Measurements from ENCODE around the gene TMX3.
A peak's percentile ranks its signal among the peaks of the same experiment; 100 is the strongest.

Gene TMX3, protein sequence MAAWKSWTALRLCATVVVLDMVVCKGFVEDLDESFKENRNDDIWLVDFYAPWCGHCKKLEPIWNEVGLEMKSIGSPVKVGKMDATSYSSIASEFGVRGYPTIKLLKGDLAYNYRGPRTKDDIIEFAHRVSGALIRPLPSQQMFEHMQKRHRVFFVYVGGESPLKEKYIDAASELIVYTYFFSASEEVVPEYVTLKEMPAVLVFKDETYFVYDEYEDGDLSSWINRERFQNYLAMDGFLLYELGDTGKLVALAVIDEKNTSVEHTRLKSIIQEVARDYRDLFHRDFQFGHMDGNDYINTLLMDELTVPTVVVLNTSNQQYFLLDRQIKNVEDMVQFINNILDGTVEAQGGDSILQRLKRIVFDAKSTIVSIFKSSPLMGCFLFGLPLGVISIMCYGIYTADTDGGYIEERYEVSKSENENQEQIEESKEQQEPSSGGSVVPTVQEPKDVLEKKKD

DNA sequence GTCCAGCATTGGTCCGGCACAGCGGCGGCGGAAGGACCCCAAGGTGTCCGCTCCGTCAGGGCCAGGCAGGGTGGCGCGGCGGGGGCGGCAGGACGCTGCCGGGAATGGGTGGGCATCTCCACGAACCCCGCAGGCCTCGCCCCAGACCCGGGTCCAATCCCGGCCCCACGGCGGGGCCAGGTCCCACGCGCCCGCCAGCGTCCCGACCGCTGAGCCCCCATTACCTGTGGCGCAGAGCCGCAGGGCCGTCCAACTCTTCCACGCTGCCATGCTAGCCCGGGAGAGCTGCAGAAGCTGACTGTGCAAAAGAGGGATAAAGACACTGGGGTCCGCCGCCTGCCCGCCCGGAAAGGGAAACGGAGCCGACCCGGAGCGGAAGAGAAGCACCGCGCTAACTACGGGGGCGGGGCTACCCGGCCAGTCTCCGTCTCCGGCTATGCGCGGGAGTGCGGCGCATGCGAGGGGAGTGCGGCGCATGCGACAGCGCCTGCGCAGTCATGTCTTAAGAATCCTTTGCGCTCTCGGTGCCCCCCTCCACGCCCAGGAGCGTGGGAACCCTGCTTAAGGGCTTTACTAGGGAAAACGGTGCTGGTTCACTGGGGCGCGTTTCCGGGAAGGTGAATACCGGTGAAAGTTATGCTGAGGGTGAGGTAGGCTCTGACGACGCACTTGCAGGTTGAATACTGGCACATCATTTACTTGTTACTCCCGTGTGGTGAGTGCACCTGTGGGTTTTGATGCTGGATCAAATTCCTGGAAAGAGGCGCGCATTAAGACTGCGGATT is at the start of gene TMX3:
TSS of gene TMX3 (minus strand) at position 397 of the 785 bp plus-strand sequence. CDS start at position 270, 127 bp downstream.
- DNase-seq = peak; percentile 95

DNA sequence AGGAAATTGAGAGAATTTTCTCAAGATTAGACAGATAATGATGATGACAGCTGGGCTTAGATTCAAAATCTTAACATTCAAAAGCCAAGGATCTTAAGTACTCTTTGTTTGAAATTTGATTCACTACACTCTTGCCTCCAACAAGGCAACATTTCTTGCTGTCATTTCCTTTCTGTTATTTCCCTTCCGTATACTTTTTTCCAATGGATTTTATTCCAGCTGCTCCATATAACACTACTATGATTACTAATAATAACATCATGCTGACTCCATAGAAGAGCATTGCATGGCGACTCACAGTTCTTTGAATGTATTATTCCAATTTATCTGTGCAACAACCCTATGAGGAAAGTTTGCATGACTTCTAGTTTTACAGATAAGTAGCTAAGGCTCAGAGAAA is 49.1 kb upstream of the TMX3 start:
- DNase-seq = no peak

DNA sequence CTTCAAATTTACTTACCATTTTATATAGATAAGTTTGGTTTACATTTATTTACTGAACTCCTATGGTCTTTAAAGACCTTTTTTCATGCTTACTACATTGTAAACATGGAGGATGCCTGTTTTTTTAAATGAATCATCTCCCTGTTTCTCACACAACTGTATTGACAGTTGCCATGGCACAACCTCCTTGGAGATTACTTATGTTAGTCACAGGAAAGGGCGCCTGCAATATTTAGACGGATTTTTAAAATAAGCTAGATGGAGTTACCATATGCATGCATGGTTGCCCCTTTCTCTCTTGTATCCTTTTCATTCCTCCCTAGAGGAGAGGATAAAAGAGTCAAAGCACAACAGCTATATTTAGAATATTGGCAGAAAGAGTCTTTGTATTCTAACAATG is 48.2 kb upstream of the TMX3 start:
- DNase-seq = no peak

DNA sequence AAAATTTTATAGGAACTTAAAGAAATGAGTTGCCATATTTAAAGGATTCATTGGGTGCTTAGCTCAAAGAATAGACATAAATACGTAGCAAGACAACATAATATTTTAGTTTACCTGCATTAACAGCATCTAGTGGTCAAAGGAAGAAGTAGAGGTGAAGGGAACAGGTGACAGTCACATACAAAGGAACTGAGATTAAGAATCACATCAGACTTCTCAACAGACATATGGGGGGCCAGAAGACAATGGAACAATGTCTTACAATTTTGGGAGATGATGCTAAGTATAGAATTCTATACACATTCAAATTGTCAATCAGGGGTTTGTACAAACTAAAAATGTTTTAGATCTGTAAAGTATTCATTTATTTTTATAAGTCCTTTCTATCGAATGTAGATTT is 44.4 kb upstream of the TMX3 start:
- DNase-seq = no peak

DNA sequence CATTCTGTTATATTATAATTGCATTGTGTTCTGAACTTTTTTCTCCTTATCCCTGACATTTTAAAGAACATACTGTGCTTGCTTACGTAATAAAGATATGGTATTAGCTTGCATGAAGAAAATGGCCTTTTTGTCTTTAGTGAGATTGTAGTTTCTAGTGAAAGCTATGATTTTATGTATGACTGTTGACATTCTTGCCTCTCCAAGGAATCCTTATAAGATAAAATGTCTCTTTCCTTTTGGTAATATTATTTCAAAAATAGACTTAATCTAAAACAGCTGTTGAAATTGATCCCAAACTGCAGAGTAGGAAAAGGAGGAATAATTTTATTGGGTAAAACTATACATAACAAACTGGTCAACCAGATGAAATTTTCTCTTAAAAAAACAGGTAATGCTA is 42.2 kb upstream of the TMX3 start:
- no peak for DNase-seq

DNA sequence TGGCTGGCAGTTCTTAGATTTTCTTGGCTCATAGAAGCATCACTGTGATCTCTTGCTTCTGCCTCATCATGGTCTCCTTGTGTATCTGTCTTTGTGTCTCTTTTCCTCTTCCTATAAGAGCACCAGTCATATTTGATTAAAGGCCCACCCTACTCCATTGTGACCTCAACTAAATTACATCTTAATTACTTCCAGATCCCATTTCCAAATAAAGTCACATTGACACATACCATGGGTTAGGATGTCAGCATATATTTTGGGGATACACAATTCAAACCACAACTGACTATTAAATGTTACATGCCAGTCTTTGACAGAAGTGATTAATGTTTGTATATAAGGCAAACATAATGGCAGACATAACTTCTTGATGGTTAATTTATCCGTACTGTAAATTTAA is 27.3 kb upstream of the TMX3 start:
- no peak for DNase-seq

DNA sequence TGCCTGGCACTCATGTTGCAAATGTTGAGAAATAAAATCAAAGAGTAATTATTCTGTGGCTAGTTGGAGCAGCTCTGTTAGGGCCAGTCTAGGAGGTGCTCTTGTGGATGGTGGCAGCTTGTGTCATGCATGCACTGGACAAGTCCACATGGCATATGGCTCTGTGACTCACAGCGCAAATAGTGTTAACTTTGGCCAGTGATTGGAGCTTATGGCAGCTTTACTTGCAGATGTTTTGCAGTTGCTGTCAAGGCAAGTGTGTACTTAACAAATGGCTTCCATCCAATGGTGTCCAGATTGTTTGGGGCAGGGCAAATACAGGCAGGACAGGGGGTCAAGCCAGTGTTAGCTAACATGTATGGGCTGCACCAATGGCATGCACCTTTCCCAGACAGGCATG is 26.1 kb upstream of the TMX3 start:
- no peak for DNase-seq

DNA sequence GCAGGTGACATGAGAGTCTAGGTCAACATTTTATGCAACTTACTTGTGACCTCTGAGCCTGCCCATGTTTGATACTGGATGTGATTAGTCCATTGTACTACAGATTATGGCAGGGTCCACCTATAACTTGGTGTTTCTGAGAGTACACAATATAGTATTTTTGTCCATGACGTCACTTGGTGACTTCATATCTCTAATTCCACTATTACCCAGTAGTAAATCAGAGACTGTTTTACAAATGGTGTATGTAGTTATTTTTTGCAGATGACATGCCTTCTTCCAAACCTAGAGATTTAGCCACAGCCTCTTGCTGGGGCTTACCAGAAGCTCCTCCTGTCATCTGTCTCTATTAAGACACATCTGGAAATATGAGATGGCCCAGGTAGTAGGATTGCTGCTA is 24.6 kb upstream of the TMX3 start:
- DNase-seq = no peak

DNA sequence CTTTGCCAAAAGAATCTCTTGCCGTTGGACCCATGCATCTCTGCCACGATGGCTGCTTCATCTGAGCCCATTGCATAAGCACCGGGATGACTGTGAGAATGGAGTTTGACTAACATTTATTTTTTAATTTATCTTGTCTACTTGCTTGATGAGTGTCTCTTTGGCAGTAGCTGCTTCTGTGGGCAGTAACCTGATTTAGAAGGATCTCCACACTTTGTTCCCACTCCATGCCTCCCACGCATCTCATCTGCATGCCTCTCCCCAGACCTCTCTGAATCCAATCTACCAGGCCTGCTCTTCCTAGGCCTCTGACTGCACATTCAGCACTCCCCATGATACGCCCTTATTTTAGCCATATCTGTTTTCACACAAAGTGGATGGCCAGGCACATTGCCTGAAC is 23.7 kb upstream of the TMX3 start:
- DNase-seq = no peak

DNA sequence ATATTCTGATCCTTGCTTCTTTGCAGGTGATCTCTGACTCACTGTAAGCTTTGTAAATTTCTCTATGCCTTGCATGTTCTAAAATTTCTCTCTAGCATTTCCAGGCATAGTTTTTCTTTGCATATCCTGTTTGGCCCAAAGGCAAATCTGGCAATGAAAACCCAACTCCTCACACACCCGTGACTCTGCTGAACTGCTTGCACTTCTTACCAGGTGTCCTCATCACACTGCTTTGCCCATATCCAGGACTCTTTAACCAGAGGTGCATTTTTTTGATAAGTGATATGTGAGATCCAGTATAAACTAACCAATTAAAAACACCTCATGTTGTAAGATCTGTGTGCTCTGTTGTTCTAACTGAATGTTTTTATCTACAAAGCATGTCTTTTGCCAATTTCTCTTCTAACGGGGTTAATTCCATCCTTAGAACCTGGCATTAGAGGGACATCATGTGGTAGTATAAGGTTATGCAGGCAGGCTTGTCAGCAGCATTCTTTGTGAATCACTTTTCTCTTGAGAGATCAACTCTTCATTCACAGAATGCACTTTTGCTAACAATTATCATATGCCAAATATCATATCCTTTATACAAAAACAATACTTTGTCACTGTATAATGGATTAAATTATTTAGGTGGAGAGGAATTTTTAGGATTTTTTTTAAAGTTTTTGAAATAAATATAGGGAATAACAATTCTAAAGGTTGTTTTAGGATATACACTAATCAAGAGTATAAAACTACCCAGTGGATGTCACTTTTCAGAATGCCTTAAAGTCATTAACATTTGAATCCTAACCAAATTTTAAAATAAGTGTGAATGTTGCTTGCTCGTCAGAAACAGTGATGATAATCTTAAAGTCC is 20.8 kb upstream of the TMX3 start:
- peak; percentile 53 for DNase-seq

DNA sequence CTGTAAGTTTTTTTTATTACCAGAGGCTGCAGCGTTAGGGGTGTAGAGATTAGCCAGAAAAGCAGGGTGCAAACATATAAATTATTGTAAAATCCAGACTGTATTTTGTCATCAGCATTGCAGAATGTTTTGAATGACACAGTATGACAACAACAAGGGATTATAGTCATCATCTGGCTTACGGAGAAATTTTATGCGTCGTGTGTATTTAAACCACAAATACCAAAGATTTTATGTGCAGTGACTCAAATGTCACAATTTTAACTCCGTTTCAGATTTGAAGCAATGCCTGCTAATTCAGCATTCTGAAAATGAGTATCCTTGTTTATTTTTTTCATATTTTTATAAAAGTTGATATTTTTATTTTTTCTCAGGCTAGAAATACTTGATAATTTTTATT is 19.4 kb upstream of the TMX3 start:
- peak; percentile 4 for DNase-seq

DNA sequence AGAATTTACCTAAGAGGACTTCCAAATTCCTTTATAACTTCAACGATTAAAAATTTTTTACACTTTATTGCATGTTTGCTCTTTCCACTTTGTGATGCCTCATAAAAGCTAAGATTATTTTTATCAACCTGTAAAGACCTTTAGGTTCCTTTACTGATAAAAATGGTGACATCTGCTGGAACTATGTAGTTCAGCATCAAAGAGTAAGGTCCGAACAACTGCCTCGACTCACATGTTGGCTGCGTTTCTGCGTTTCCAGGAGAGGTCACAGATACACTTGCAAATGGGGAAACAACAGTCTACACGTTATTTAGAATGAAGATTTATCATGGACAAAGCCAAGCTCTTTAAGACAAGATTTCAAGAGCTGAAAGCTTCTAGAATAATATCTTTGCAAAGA is 18.8 kb upstream of the TMX3 start:
- DNase-seq = no peak

DNA sequence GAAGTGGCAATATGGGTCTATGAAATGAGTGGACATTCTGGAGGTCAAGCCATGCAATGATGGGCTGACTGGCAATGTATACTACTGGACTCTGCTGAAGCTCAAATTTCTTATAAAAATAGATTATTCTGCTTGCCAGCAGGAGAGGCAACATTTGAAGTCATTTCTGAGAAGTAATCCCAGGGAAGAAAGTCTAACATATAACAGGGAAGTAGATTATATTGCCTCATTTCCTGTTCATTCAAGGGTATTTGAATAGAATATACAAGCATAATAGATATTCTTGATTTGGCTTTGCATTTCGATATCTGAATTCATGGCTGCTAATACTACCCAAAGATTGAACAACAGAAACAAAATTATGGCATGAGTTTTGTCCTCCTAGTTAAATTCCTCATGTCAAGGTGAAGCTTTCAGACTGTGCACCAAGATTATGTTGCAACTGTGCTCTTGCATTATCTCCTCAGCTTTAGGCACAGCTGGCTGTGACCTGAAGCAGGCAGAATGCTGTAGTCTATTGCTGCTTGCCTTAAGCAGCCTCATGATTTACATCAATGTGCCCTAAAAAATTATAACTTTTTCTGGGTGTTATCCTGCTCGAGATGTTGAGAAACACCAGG is 13.3 kb upstream of the TMX3 start:
- DNase-seq = peak; percentile 54

DNA sequence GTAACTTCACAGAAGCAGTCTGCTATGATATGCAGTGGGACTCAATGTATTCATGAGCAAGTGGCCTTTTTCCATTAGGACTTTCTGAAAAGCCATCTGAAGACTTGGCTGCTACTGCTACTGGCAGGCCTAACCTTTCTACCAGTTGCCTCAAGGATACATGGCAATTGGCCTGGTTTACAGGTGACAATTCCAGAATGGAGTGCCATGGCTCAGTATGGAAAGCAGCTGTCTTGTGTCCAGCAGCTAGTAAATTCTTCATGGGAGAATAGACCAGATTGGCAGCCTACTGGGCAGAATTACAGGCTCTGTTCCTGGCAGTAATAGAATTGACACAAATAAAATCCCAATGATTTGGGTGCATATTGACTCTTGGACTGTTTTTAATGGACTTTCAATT is 12.6 kb upstream of the TMX3 start:
- no peak for DNase-seq

DNA sequence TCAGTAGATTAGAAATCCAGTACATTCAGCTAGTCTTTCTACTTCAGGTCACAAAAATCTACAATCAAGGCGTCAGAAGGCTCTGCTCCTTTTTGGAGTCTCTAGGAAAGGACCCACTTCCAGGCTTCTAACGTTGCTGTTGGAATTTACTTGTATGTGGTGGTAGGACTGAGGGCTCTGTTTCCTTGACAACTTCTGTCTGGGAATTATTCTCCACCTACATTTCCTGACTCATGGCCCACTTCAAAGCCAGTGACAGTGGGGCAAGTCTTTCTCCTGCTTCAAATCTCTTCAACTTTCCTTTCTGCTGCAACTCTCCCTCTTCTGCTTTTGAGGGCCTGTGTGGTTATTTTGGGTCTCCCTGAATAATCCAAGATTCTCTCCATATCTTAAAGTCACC is 10.4 kb upstream of the TMX3 start:
- DNase-seq = peak; percentile 21

DNA sequence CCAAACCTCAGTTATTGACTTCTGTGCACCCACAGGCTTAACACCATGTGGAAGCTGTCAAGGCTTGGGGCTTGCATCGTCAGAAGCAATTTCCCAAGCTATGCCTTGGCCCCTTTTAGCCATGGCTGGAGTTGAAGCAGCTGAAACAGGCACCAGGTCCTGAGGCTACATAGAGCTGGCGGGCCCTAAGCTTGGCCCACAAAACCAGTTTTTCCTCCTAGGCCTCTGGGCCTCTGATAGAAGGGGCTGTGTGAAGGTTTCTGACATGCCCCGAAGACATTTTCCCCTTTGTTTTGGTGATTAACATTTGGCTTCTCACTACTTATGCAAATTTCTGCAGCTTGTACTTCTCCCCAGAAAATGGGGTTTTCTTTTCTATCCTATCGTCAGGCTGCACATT is 9.1 kb upstream of the TMX3 start:
- no peak for DNase-seq

DNA sequence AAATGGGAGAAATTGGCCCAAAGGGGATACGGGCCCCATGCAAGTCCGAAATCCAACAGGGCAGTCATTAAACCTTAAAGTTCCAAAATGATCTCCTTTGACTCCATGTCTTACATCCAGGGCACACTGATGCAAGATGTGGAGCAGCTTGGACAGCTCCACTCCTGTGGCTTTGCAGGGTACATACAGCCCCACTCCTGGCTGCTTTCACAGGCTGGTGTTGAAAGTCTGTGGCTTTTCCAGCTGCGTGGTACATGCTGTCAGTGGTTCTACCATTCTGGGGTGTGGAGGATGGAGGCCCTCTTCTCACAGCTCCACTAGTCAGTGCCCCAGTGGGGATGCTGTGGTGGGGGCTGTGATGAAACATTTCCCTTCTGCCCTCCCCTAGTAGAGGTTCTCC is 8.6 kb upstream of the TMX3 start:
- no peak for DNase-seq

DNA sequence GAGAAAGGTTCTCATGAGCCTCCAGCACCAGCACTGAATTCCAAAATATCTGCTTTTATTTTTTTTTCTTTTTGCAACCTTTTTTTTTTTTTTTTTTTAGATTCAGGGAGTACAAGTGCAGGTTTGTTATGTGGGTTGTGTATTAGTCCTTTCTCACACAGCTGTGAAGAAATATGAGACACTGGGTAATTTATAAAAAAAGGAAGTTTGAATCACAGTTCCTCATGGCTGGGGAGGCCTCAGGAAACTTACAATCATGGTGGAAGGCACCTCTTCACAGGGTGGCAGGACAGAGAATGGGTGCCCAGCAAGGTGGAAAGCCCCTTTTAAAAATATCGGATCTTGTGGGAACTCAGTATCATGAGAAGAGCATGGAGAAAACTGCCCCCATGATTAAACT is 7.9 kb upstream of the TMX3 start:
- DNase-seq = peak; percentile 48

DNA sequence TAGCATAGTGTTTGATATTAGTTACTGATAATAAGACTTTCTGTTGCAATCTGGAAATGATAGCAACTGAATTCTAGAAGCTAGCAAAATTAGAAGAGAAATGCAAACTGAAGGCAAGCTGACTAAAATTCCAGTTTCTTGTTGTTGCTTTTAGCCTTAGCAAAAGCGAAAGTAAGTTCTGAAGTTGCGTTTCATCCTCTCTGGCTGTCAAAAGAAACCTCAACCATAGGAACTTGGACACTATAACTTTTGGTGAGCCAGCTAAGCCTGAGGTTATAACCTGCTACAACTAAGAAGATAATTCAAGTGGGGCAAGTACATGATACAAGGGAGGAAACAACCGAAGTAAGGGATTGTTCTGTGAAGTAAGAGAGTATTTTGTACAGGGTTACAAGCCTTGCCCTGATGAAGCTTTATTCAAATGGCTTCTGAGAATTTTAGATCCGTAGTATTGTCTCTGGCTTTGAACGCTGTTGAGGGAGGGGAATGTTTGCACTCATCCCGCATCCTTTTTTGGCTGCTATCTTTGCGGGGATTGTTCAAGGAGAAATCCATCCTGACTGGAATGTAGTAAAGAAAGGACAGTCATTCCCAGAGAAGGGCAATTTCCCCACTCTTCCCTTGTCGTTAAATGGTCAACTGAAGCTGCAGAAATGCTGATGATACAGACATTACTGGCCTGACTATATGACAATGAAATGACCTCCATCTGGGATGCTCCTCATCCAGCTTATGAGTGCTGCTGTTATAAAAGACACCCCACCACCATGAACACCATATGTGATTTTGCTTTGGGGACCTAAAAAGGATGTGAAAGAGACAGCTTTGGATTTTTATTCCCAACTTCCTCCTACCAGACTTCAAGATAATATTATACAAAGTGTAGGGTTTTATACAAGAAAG is 7.0 kb upstream of the TMX3 start:
- DNase-seq = peak; percentile 72

DNA sequence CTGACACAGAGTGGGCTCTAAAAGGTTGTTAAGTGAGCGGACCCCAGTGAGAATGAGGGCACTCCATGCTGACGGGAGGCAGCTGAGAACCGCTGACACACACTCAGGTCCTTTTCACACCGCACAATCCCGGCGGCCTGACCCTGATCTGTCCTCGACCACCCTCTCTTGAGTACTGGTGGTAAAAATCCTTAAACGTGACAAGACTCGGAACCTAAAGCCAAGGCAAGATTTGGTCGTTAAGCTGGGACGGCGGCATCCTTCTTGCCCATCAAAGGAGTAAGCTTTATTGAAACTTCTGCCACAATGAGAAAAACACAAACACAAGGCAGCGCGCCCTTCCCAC is 569 bp downstream of the TMX3 start:
- DNase-seq = no peak

DNA sequence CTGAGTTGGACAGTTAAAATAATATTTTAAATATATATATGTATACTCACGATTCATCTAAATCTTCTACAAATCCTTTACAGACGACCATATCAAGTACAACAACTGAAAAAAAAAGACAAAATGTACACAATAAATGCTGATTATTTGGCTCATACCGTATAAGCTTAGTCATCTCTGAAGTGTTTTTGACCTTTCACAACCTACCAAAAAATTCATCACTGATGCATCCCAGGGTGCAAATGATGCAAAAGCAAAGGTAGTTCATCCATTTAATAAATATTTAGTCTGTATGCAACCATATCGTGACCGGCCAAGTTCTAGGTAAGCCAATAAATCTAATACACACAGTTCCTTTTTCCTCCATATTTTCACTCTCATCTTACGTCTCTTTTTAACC is 1.1 kb downstream of the TMX3 start:
- DNase-seq = no peak

DNA sequence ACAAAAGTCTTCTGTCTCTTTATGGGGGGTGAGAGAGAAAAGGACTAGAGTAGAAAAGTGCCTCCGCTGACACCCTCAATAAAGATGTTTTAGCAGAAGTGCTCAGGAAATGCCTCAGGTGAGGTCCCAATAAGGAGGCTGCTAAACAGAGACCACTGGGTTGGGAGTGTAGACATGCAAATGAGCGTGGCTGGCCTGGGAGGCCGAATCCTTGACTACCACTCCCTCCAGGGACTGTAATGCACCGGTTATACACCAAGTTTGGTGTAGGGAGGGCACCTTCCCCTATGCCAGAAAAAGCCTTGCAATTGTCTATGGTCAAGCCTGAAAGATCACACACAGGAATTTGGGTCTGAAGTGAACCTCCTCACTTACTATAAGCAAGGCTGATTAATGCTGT is 1.8 kb downstream of the TMX3 start:
- no peak for DNase-seq
